Measurements from ENCODE around the gene TMEM72.

DNA sequence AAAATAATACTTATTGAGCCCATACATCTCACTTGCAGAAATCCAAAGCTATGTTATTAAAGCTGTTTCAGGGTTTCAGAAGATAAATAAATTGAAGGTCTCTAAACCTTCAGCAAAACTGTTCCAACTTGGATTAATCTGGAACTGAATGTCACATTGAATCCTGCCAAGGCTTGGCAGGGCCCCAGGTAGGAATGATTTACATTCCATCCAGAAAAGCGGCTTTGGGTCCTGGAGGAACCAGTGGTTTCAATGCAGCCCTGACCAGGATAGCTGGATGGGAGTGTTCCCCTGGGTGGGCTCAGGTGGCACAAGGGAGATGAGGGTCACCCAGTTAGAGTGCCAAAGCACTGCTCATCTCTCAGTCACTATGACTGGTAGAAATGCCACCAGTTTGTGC is 37.0 kb upstream of the TMEM72 start:
- TF ChIP-seq ZNF274 (IDR thresholded peaks at IDR 0.05; ENCODE audit: low read depth, low read length): no peak
- TF ChIP-seq SUZ12 (IDR thresholded peaks at IDR 0.05; ENCODE audit: extremely low read depth, insufficient read depth, insufficient read length): no peak
- TF ChIP-seq YY1 (IDR thresholded peaks at IDR 0.05; ENCODE audit: insufficient read depth, insufficient read length): no peak
